ENCODE measurements around the gene AEBP1.

Gene AEBP1

GRCh38 chr7:44106311-44107065 lies 2.3 kb downstream of the AEBP1 start:
- DNase-seq, result no peak

- DNase-seq, result no peak
Observed at GRCh38 chr7:44107116-44107960, 3.2 kb downstream of the AEBP1 start.

GRCh38 chr7:44107961-44108767 lies 4.0 kb downstream of the AEBP1 start:
- DNase-seq, result no peak

- no peak for DNase-seq
Observed at GRCh38 chr7:44108768-44109750, 4.9 kb downstream of the AEBP1 start.

- DNase-seq, result no peak
Observed at GRCh38 chr7:44109991-44110390, 5.8 kb downstream of the AEBP1 start.

GRCh38 chr7:44110719-44111635 lies 6.8 kb downstream of the AEBP1 start:
- peak; percentile 22 for DNase-seq

- no peak for DNase-seq
Observed at GRCh38 chr7:44111761-44112160, 7.6 kb downstream of the AEBP1 start.

- DNase-seq, result no peak
Observed at GRCh38 chr7:44112231-44112996, 8.3 kb downstream of the AEBP1 start.

GRCh38 chr7:44112997-44113763 lies 9.0 kb downstream of the AEBP1 start:
- no peak for DNase-seq

- DNase-seq, result no peak
Observed at GRCh38 chr7:44113764-44114354, 9.7 kb downstream of the AEBP1 start.

GRCh38 chr7:44114586-44115310 lies 10.6 kb downstream of the AEBP1 start:
- DNase-seq, result no peak

GRCh38 chr7:44116087-44116788 lies 12.1 kb downstream of the AEBP1 start:
- DNase-seq, result no peak

GRCh38 chr7:44116789-44117666 lies 12.9 kb downstream of the AEBP1 start:
- no peak for DNase-seq

- no peak for DNase-seq
Observed at GRCh38 chr7:44117801-44118429, 13.8 kb downstream of the AEBP1 start.

GRCh38 chr7:44119829-44120380 lies 15.8 kb downstream of the AEBP1 start:
- DNase-seq, result no peak

GRCh38 chr7:44120395-44120794 lies 16.2 kb downstream of the AEBP1 start:
- DNase-seq, result no peak
